Neural cell (in vitro differentiated cells): ENCODE results near the gene PLEKHA5. TPM values are rescaled to one million over a fixed set of nuclear protein-coding genes. Genes with fewer than 3 reads are reported as not detected.

ENCODE experiments used
- H2AFZ ChIP-seq: fragments of 200-600, 300-800 bp; sonication (generic), shearing (Covaris generic); 2 replicates; pipeline ENCODE4 v1.6.0; 2014; ENCODE audit warnings: low read depth, mild to moderate bottlenecking, antibody characterized with exemption, low read length, moderate library complexity
- H3F3A ChIP-seq: fragments of 200-600 bp; shearing (Covaris generic); 2 replicates; pipeline ENCODE4 v1.6.1; 2016; ENCODE audit warnings: mild to moderate bottlenecking, moderate library complexity, mixed read lengths, antibody characterized with exemption, low read length; ENCODE audit not compliant: insufficient read depth, poor library complexity, severe bottlenecking
- H3K27ac ChIP-seq: fragments of 200-600, 300-800 bp; sonication (generic), shearing (Covaris generic); 2 replicates; pipeline ENCODE4 v1.5.1; 2014; ENCODE audit warnings: mild to moderate bottlenecking, low read length, moderate library complexity
- H3K27me3 ChIP-seq: fragments of 300-800, 200-600 bp; sonication (generic), shearing (Covaris generic); 2 replicates; pipeline ENCODE4 v1.6.0; 2014; ENCODE audit warnings: mild to moderate bottlenecking, low read depth, low read length, moderate library complexity; ENCODE audit not compliant: insufficient read depth
- H3K36me3 ChIP-seq: fragments of 300-800, 200-600 bp; sonication (generic), shearing (Covaris generic); 2 replicates; pipeline ENCODE4 v1.5.1; 2014; ENCODE audit warnings: mild to moderate bottlenecking, antibody characterized with exemption, low read length, moderate library complexity; ENCODE audit not compliant: insufficient read depth
- H3K4me2 ChIP-seq: fragments of 300-800, 200-600 bp; sonication (generic), shearing (Covaris generic); 2 replicates; pipeline ENCODE4 v1.6.0; 2014; ENCODE audit warnings: mild to moderate bottlenecking, low read length
- H3K4me3 ChIP-seq: fragments of 300-800, 200-600 bp; sonication (generic), shearing (Covaris generic); 2 replicates; pipeline ENCODE4 v1.5.1; 2014; ENCODE audit warnings: mild to moderate bottlenecking, low read length, moderate library complexity
- H3K79me2 ChIP-seq: fragments of 200-600 bp; shearing (Covaris generic); replicated peaks from 2 replicates; pipeline ENCODE4 v1.6.0; 2014; ENCODE audit warnings: mild to moderate bottlenecking, low read length, moderate library complexity; ENCODE audit not compliant: insufficient read depth
- H3K9ac ChIP-seq: fragments of 300-800, 200-600 bp; sonication (generic), shearing (Covaris generic); 2 replicates; pipeline ENCODE4 v1.6.1; 2016; ENCODE audit warnings: mild to moderate bottlenecking, low read length, mixed read lengths
- H3K9me2 ChIP-seq: fragments of 200-600 bp; shearing (Covaris generic); 2 replicates; pipeline ENCODE4 v1.6.1; 2016; ENCODE audit warnings: mild to moderate bottlenecking, low read length, mixed read lengths; ENCODE audit not compliant: insufficient read depth
- H3K9me3 ChIP-seq: fragments of 200-600, 300-800 bp; sonication (generic), shearing (Covaris generic); 2 replicates; pipeline ENCODE4 v1.6.1; 2016; ENCODE audit warnings: mild to moderate bottlenecking, mixed run types, low read length, moderate library complexity, mixed read lengths
- H4K20me1 ChIP-seq: fragments of 200-600 bp; shearing (Covaris generic); 2 replicates; pipeline ENCODE4 v1.6.1; 2016; ENCODE audit warnings: mild to moderate bottlenecking, mixed run types; ENCODE audit not compliant: insufficient read depth
- EP300 ChIP-seq: fragments of 450-650 bp; conservative IDR thresholded peaks from 2 replicates; pipeline ENCODE4 v1.6.1; 2014; ENCODE audit warnings: antibody characterized with exemption, mild to moderate bottlenecking, moderate library complexity; ENCODE audit not compliant: poor library complexity, severe bottlenecking
- EZH2 ChIP-seq: fragments of 200-600, 300-800 bp; shearing (Covaris generic), sonication (generic); IDR thresholded peaks from 2 replicates; pipeline ENCODE4 v1.6.1; 2014; ENCODE audit warnings: antibody characterized with exemption, low read length, borderline replicate concordance, mild to moderate bottlenecking; ENCODE audit not compliant: insufficient read depth, poor library complexity, severe bottlenecking
- MXI1 ChIP-seq: fragments of 450-650 bp; conservative IDR thresholded peaks from 2 replicates; pipeline ENCODE4 v1.6.1; 2014; ENCODE audit warnings: antibody characterized with exemption, mild to moderate bottlenecking; ENCODE audit not compliant: poor library complexity, severe bottlenecking
- POLR2AphosphoS5 ChIP-seq: IDR thresholded peaks from 2 replicates; pipeline ENCODE4 v1.6.1; 2012
- RAD21 ChIP-seq: fragments of 450-650 bp; conservative IDR thresholded peaks from 2 replicates; pipeline ENCODE4 v1.6.1; 2014; ENCODE audit warnings: antibody characterized with exemption, mild to moderate bottlenecking, moderate library complexity
- REST ChIP-seq: IDR thresholded peaks from 2 replicates; pipeline ENCODE4 v1.6.1; 2012; ENCODE audit warnings: borderline replicate concordance
- SMC3 ChIP-seq: fragments of 450-650 bp; conservative IDR thresholded peaks from 2 replicates; pipeline ENCODE4 v1.6.1; 2014; ENCODE audit warnings: antibody characterized with exemption, mild to moderate bottlenecking, moderate library complexity; ENCODE audit not compliant: poor library complexity
- TAF1 ChIP-seq: IDR thresholded peaks from 2 replicates; pipeline ENCODE4 v1.6.1; 2012; ENCODE audit warnings: low read depth
- polyA plus RNA-seq: library from polyadenylated mRNA; depleted of rRNA; stranded (reverse); fragments of >200 nt; gene quantifications from 2 replicates; pipeline ENCODE4 v1.2.3, GENCODE V29; 2014
- TF ChIP-seq, protein P1 (sequence below): fragments of 450-650 bp; IDR thresholded peaks from 2 replicates; pipeline ENCODE4 v1.5.1; 2014; ENCODE audit warnings: antibody characterized with exemption, mild to moderate bottlenecking, moderate library complexity; ENCODE audit not compliant: poor library complexity, severe bottlenecking

The PLEKHA5 gene
- polyA plus RNA-seq, 1 donor from 2014 or later: 130 TPM

DNA sequence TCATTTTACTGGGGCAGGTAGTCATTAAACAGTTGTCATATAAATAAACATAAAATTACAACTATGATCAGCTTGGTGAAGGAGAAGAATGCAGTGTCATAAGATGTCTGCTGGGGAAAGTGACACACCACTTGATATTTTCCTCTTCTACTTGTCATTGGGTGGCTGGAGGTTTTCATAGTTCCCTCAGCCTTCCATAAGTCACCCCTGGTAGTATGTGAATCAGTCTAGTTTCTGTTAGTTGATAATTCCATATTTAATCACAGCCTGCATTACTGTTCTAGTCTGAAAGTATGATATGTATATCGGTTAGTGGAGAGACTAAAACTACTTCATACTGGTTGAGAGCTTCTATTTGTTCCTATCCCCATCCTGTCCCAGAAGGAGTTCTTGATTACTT lies 38.2 kb downstream of the PLEKHA5 start:
- Histone ChIP-seq H3K27me3 (no peaks in the 10 kb centered on the region), H3K9me3 (no peaks in the 10 kb centered on the region), H3K9ac (no peak overlapping the region), H2AFZ (no peak overlapping the region), H4K20me1 (no peaks in the 10 kb centered on the region), H3K36me3 (no peaks in the 10 kb centered on the region), H3K27ac (no peak overlapping the region), H3K4me3 (no peak overlapping the region), H3K4me2 (no peak overlapping the region), H3K9me2 (no peaks in the 10 kb centered on the region), H3K79me2 (peaks cover 56% of the 10 kb centered on the region), H3F3A (no peaks in the 10 kb centered on the region)
- no peak for TF ChIP-seq EZH2
- no peak for TF ChIP-seq MXI1
- TF ChIP-seq SMC3: no peak
- no peak for TF ChIP-seq POLR2AphosphoS5
- TF ChIP-seq EP300: no peak
- TF ChIP-seq, protein P1, sequence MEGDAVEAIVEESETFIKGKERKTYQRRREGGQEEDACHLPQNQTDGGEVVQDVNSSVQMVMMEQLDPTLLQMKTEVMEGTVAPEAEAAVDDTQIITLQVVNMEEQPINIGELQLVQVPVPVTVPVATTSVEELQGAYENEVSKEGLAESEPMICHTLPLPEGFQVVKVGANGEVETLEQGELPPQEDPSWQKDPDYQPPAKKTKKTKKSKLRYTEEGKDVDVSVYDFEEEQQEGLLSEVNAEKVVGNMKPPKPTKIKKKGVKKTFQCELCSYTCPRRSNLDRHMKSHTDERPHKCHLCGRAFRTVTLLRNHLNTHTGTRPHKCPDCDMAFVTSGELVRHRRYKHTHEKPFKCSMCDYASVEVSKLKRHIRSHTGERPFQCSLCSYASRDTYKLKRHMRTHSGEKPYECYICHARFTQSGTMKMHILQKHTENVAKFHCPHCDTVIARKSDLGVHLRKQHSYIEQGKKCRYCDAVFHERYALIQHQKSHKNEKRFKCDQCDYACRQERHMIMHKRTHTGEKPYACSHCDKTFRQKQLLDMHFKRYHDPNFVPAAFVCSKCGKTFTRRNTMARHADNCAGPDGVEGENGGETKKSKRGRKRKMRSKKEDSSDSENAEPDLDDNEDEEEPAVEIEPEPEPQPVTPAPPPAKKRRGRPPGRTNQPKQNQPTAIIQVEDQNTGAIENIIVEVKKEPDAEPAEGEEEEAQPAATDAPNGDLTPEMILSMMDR: no peak
- no peak for TF ChIP-seq TAF1
- no peak for TF ChIP-seq RAD21
- TF ChIP-seq REST: no peak

DNA sequence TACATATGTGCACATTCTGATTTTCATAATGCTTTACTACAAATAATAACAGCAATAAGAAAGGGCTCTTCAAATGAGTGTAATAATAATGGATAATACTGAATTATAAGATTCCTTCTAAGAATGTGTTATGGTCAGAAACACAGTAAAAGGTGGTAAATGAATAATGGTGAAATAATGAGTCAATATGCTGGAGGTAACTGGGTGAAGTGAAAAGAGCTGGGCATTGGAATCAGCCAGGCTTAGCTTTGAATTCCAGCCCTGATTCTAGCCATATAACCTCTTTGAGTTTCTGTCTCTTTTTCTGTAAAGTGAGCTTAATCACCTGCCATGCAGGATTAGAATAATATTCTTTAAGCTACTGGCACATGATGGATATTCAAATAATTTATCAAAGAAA lies 39.1 kb downstream of the PLEKHA5 start:
- no peak overlapping the region for H2AFZ ChIP-seq
- H3F3A ChIP-seq: no peaks in the 10 kb centered on the region
- no peaks in the 10 kb centered on the region for H3K9me2 ChIP-seq
- H4K20me1 ChIP-seq: no peaks in the 10 kb centered on the region
- H3K9ac ChIP-seq: no peak overlapping the region
- no peak overlapping the region for H3K4me3 ChIP-seq
- TF ChIP-seq EZH2: no peak
- TF ChIP-seq SMC3: no peak
- TF ChIP-seq POLR2AphosphoS5: no peak
- no peak for TF ChIP-seq EP300
- no peak for TF ChIP-seq TAF1
- TF ChIP-seq RAD21: no peak
- no peak for TF ChIP-seq REST
- TF ChIP-seq, protein P1: no peak
- no peak for TF ChIP-seq MXI1
- H3K9me3 ChIP-seq: no peaks in the 10 kb centered on the region
- H3K27ac ChIP-seq: no peak overlapping the region
- H3K4me2 ChIP-seq: no peak overlapping the region
- peaks cover 56% of the 10 kb centered on the region for H3K79me2 ChIP-seq
- no peaks in the 10 kb centered on the region for H3K27me3 ChIP-seq
- no peaks in the 10 kb centered on the region for H3K36me3 ChIP-seq
